CD14-positive monocyte (primary cell): Measurements from ENCODE around the gene ABCA10. TPM values are rescaled to one million over a fixed set of nuclear protein-coding genes. Genes with fewer than 3 reads are reported as not detected.

Source experiments
- DNase-seq, 3 donors: peaks; one replicate each; pipeline ENCODE4 v3.0.0-alpha.2; 2011 to 2022
- H2AFZ ChIP-seq: 2 replicates; pipeline ENCODE4 v1.6.0; 2012; ENCODE audit warnings: mild to moderate bottlenecking, low read depth, low read length, inconsistent platforms; ENCODE audit not compliant: insufficient read depth, poor library complexity, severe bottlenecking
- H3K27ac ChIP-seq, 2 donors: 1 replicate in 1 of 2; 2 replicates in 1 of 2; pipeline ENCODE4 v1.5.1; 2012 to 2013; ENCODE audit warnings: low read length in 2 of 2, control low read depth in 1 of 2, inconsistent platforms in 1 of 2, low read depth in 1 of 2, mild to moderate bottlenecking in 1 of 2
- H3K27me3 ChIP-seq, 2 donors: one replicate each; pipeline versions ENCODE4 v1.6.0 to v1.6.1; 2011 to 2013; ENCODE audit warnings: low read length in 2 of 2; ENCODE audit not compliant: control insufficient read depth in 2 of 2, insufficient read depth in 2 of 2
- H3K36me3 ChIP-seq, 2 donors: replicated peaks in 1 of 2; 1 replicate in 1 of 2; 2 replicates in 1 of 2; pipeline versions ENCODE4 v1.5.1 to v1.6.1; 2012 to 2013; ENCODE audit warnings: low read length in 2 of 2, control low read depth in 1 of 2, inconsistent platforms in 1 of 2, mild to moderate bottlenecking in 1 of 2; ENCODE audit not compliant: insufficient read depth in 2 of 2, control insufficient read depth in 1 of 2
- H3K4me1 ChIP-seq, 2 donors: 1 replicate in 1 of 2; 2 replicates in 1 of 2; pipeline versions ENCODE4 v1.5.1 to v1.6.1; 2012 to 2013; ENCODE audit warnings: low read length in 2 of 2, control low read depth in 1 of 2, inconsistent platforms in 1 of 2, mild to moderate bottlenecking in 1 of 2, moderate library complexity in 1 of 2; ENCODE audit not compliant: insufficient read depth in 2 of 2, control insufficient read depth in 1 of 2
- H3K4me2 ChIP-seq: replicated peaks from 2 replicates; pipeline ENCODE3; 2012; ENCODE audit warnings: low read length, moderate library complexity, mild to moderate bottlenecking; ENCODE audit not compliant: poor library complexity, severe bottlenecking; ENCODE audit errors: extremely low read depth
- H3K4me3 ChIP-seq, 3 experiments: fragments of 200-600 bp in 1 of 3; sonication (generic) in 1 of 3; replicated peaks in 1 of 3; 1 replicate in 2 of 3; 2 replicates in 1 of 3; pipeline ENCODE4 v1.5.1; 2011 to 2013; ENCODE audit warnings: low read length in 3 of 3, mild to moderate bottlenecking in 3 of 3, control low read depth in 2 of 3, low read depth in 2 of 3, inconsistent platforms in 1 of 3, moderate library complexity in 1 of 3
- H3K79me2 ChIP-seq: 2 replicates; pipeline ENCODE4 v1.6.0; 2012; ENCODE audit warnings: mild to moderate bottlenecking, control low read depth, inconsistent platforms, low read length, moderate library complexity; ENCODE audit not compliant: insufficient read depth
- H3K9ac ChIP-seq: 2 replicates; pipeline ENCODE4 v1.6.0; 2017; ENCODE audit warnings: low read length, mild to moderate bottlenecking; ENCODE audit not compliant: insufficient read depth, poor library complexity, severe bottlenecking
- H3K9me3 ChIP-seq, 2 donors: replicated peaks in 1 of 2; 1 replicate in 1 of 2; 2 replicates in 1 of 2; pipeline versions ENCODE4 v1.5.1 to v1.6.1; 2012 to 2013; ENCODE audit warnings: low read length in 2 of 2, control low read depth in 1 of 2; ENCODE audit not compliant: control insufficient read depth in 1 of 2, insufficient read depth in 1 of 2
- H4K20me1 ChIP-seq: 2 replicates; pipeline ENCODE4 v1.6.0; 2012; ENCODE audit warnings: mild to moderate bottlenecking, low read length, control low read depth, moderate library complexity; ENCODE audit not compliant: insufficient read depth
- H3K27ac Mint-ChIP-seq, 7 donors: one replicate each; pipeline ENCODE4 v1.8.0; 2020; ENCODE audit warnings: mild to moderate bottlenecking in 7 of 7, mixed read lengths in 7 of 7, moderate library complexity in 6 of 7, inconsistent platforms in 2 of 7
- H3K27me3 Mint-ChIP-seq, 3 donors: one replicate each; pipeline ENCODE4 v1.8.0; 2021 to 2022; ENCODE audit warnings: low read depth in 3 of 3, mild to moderate bottlenecking in 3 of 3, mixed read lengths in 3 of 3, moderate library complexity in 3 of 3, inconsistent platforms in 1 of 3
- H3K36me3 Mint-ChIP-seq, 2 donors: one replicate each; pipeline ENCODE4 v1.8.0; 2020; ENCODE audit warnings: mixed read lengths in 2 of 2, inconsistent platforms in 1 of 2, mild to moderate bottlenecking in 1 of 2
- H3K4me1 Mint-ChIP-seq: one replicate; pipeline ENCODE4 v1.8.0; 2020; ENCODE audit warnings: mild to moderate bottlenecking, mixed read lengths
- H3K4me3 Mint-ChIP-seq, 2 donors: one replicate each; pipeline ENCODE4 v1.8.0; 2020; ENCODE audit warnings: mild to moderate bottlenecking in 2 of 2, mixed read lengths in 2 of 2, moderate library complexity in 1 of 2
- H3K9me3 Mint-ChIP-seq, 7 donors: one replicate each; pipeline ENCODE4 v1.8.0; 2020 to 2022; ENCODE audit warnings: mixed read lengths in 7 of 7, mild to moderate bottlenecking in 6 of 7, moderate library complexity in 6 of 7, inconsistent platforms in 2 of 7
- CTCF ChIP-seq: fragments of 200-600 bp; IDR thresholded peaks from one replicate; pipeline ENCODE4 v1.8.0; 2022; ENCODE audit warnings: antibody characterized with exemption, mild to moderate bottlenecking
- WGBS: methylation state at CpG from one replicate; pipeline ENCODE4 v1.1.5; 2013; ENCODE audit warnings: missing lambda C conversion rate; ENCODE audit not compliant: insufficient coverage; 5-methylcytosine and 5-hydroxymethylcytosine counted together
- intact Hi-C, 2 donors: fragments of 100-400 bp; cut with micrococcal nuclease; formaldehyde crosslinking; loops; one replicate each; pipeline versions ENCODE4 v1.15.0 to v1.15.1; 2023
- polyA plus RNA-seq, 3 donors: library from polyadenylated mRNA; depleted of rRNA in 1 of 3; unstranded in 2 of 3; stranded (reverse) in 1 of 3; fragments of 300-500 nt in 2 of 3; fragments of >200 nt in 1 of 3; fragmentation: Illumina TruSeq in 2 of 3; gene quantifications; 1 replicate in 2 of 3; 2 replicates in 1 of 3; pipeline ENCODE4 v1.2.3, GENCODE V29; 2012 to 2021

ABCA10 gene
- polyA plus RNA-seq, 3 donors = 0.08 to 0.13 TPM; not detected in 1

GRCh38 chr17:69130627-69131296 lies 97.9 kb downstream of the ABCA10 start:
- peaks cover 0 to 2% (median 0%) of the 10 kb centered on the region in 3 donors for H3K27me3 Mint-ChIP-seq
- H3K4me3 ChIP-seq = no peak overlapping the region
- H3K27ac Mint-ChIP-seq = no peak overlapping the region
- H3K9me3 Mint-ChIP-seq = peaks cover 2 to 14% (median 7%) of the 10 kb centered on the region in 7 donors
- H3K27me3 ChIP-seq = no peaks in the 10 kb centered on the region
- intact Hi-C loops = no loop called here
- H2AFZ ChIP-seq = no peak overlapping the region
- H3K36me3 ChIP-seq = no peaks in the 10 kb centered on the region
- no peaks in the 10 kb centered on the region for H4K20me1 ChIP-seq
- H3K27ac ChIP-seq = no peak overlapping the region
- no peak overlapping the region for H3K9ac ChIP-seq
- H3K4me1 Mint-ChIP-seq = peaks cover 5% of the 10 kb centered on the region
- no peak overlapping the region for H3K4me3 Mint-ChIP-seq
- TF ChIP-seq CTCF = no peak
- H3K79me2 ChIP-seq = no peaks in the 10 kb centered on the region
- no CpG with 5 or more reads among the region's 6 CpGs for WGBS
- H3K36me3 Mint-ChIP-seq = peaks cover 0 to 2% of the 10 kb centered on the region in 2 donors
- DNase-seq = no peak
- peaks cover 3 to 4% of the 10 kb centered on the region in 2 donors for H3K4me1 ChIP-seq
- H3K4me2 ChIP-seq = no peak overlapping the region
- peaks cover 0 to 3% of the 10 kb centered on the region in 2 donors for H3K9me3 ChIP-seq

- Mint-ChIP-seq H3K9me3 (peaks cover 0 to 5% (median 0%) of the 10 kb centered on the region in 7 donors), H3K27me3 (peaks cover 0 to 2% (median 0%) of the 10 kb centered on the region in 3 donors), H3K27ac (no peak overlapping the region), H3K4me1 (peaks cover 10% of the 10 kb centered on the region), H3K4me3 (no peak overlapping the region), H3K36me3 (peaks cover 0 to 2% of the 10 kb centered on the region in 2 donors)
- TF ChIP-seq CTCF = no peak
- Histone ChIP-seq H4K20me1 (no peaks in the 10 kb centered on the region), H3K4me2 (no peak overlapping the region), H3K9me3 (no peaks in the 10 kb centered on the region), H3K27ac (no peak overlapping the region), H3K4me3 (no peak overlapping the region), H3K36me3 (no peaks in the 10 kb centered on the region), H3K79me2 (no peaks in the 10 kb centered on the region), H3K27me3 (no peaks in the 10 kb centered on the region), H3K4me1 (peaks cover 5 to 8% of the 10 kb centered on the region in 2 donors), H3K9ac (no peak overlapping the region), H2AFZ (no peak overlapping the region)
- no CpG with 5 or more reads among the region's 1 CpG for WGBS
- no peak for DNase-seq
- intact Hi-C loops = no loop called here
Measured at GRCh38 chr17:69123626-69124025, 105.0 kb downstream of the ABCA10 start.
